ENCODE data around the gene TRIM59.

The TRIM59 gene

DNA sequence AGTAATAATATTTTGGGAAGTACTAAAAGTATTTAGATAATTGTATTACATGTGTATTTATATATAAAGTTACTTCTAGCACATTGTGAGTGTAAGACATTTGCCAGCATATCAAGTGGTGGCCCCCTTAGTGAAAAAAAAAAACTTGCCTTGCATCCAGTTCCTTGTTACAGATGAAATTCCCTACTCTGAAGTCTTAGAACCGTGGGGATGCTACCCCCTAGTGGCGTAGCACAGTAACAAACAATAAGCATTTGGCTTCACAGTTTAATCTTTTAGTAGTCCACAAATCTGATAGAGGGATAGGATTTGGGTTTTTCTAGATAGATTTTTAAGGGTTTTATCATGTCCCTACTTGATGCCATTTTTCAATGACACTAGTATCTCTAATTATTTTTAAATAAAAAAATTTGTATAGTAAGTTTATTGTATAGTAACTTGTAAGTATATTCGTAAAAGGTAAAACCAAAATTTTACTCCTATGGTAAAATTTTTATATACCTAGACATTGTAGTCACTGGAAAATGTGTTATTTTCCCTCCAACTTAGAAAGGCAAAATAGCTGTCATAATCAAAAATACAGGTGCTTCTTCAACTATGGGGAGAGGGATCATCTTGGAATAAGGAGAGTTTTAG, 35.9 kb downstream of the TRIM59 start:
- in situ Hi-C loops (cut with MboI; ENCODE audit: low sequenced_read_pairs, unreplicated experiment): no loop called here
- TF ChIP-seq, protein P1, sequence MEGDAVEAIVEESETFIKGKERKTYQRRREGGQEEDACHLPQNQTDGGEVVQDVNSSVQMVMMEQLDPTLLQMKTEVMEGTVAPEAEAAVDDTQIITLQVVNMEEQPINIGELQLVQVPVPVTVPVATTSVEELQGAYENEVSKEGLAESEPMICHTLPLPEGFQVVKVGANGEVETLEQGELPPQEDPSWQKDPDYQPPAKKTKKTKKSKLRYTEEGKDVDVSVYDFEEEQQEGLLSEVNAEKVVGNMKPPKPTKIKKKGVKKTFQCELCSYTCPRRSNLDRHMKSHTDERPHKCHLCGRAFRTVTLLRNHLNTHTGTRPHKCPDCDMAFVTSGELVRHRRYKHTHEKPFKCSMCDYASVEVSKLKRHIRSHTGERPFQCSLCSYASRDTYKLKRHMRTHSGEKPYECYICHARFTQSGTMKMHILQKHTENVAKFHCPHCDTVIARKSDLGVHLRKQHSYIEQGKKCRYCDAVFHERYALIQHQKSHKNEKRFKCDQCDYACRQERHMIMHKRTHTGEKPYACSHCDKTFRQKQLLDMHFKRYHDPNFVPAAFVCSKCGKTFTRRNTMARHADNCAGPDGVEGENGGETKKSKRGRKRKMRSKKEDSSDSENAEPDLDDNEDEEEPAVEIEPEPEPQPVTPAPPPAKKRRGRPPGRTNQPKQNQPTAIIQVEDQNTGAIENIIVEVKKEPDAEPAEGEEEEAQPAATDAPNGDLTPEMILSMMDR (IDR thresholded peaks at IDR 0.05; ENCODE audit: borderline replicate concordance, control extremely low read depth, extremely low read depth, insufficient read depth, missing control alignments): peak; percentile 81
- peak; percentile 55 for DNase-seq (ENCODE audit: low spot score)

DNA sequence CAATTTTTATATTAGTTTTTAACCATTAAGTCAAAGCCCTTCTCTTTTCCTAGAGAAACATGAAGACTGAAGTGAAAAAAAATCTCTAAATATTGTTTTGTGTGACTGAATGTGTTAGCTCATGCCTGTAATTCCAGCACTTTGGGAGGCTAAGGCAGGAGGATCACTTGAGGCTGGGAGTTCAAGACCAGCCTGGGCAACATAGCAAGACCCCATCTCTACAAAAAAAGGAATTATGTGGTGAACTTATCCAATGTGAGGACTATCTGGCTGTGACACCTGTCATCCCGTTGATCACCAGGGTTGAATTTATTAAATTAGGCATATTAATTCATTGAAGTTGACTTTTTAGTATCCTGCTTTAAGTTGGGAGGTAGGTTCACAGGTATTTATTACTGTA, 37.1 kb downstream of the TRIM59 start:
- DNase-seq (ENCODE audit: low spot score): no peak
- TF ChIP-seq, protein P1 (IDR thresholded peaks at IDR 0.05; ENCODE audit: borderline replicate concordance, control extremely low read depth, extremely low read depth, insufficient read depth, missing control alignments): no peak
- in situ Hi-C loops (cut with MboI; ENCODE audit: low sequenced_read_pairs, unreplicated experiment): no loop called here

DNA sequence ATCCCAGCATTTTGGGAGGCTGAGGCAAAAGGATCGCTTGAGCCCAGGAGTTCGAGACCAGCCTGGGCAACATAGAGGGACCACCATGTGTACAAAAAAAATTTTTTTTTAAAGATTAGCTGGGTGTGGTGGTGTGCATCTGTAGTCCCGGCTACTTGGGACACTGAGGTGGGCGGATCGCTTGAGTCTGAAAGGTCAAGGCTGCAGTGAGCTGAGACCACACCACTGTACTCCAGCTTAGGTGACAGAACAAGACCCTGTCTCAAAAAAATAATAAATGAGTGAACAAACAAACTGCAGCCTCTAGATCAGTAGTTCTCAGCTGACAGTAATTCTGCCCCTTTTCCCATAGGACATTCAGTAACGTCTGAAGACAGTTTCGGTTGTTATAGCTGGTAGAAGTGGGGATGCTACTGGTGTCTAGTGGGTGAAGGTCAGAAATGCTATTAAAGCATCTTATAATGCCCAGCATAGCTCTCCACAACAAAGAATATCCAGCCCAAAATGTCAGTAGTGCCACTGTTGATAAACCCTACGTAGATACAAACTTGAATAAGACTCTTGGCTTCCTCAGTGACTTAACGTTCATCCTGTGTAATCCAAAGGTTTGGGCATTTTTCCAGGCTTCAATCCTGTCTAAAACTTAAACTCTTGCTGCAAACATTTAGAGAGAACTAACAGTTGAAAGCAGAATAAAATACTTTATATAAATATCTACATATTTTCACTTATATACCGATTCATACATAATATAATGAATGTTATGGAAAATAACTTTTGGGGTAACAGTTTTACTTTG, 39.6 kb downstream of the TRIM59 start:
- TF ChIP-seq, protein P1 (IDR thresholded peaks at IDR 0.05; ENCODE audit: borderline replicate concordance, control extremely low read depth, extremely low read depth, insufficient read depth, missing control alignments): no peak
- DNase-seq (ENCODE audit: low spot score): no peak
- in situ Hi-C loops (cut with MboI; ENCODE audit: low sequenced_read_pairs, unreplicated experiment): no loop called here

DNA sequence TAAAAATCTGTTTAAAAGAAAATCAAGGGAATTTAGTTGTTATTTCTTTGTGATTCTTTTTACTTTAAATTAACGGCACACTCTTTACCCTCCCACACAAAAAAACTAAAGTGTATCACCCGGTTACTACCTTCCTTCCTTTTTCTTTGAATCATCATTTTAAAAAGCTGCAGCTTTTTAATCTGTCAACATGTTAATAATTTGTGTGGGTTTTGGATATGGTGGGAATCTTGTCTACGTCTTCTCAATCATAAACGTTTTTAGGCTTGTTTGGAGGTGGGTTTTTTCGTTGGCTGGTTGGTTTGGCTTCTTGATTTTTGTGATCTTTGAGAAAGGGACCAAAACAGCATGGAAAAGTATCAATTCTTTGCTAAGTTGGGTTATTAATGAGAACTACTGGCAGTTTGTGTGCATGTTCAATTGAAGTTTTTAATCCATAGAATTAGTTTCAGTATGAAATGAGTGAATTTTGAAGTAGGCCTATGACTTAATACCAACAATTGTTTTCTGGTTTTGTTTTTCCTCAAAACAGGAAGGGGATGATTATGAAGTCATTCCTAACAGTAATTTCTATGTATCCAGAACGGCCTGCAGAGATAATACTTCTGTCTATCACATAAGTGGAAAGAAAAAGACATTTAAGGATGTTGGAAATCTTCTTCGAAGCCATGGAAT, 45.7 kb downstream of the TRIM59 start:
- TF ChIP-seq, protein P1 (IDR thresholded peaks at IDR 0.05; ENCODE audit: borderline replicate concordance, control extremely low read depth, extremely low read depth, insufficient read depth, missing control alignments): no peak
- no peak for DNase-seq (ENCODE audit: low spot score)
- in situ Hi-C loops (cut with MboI; ENCODE audit: low sequenced_read_pairs, unreplicated experiment): no loop called here

DNA sequence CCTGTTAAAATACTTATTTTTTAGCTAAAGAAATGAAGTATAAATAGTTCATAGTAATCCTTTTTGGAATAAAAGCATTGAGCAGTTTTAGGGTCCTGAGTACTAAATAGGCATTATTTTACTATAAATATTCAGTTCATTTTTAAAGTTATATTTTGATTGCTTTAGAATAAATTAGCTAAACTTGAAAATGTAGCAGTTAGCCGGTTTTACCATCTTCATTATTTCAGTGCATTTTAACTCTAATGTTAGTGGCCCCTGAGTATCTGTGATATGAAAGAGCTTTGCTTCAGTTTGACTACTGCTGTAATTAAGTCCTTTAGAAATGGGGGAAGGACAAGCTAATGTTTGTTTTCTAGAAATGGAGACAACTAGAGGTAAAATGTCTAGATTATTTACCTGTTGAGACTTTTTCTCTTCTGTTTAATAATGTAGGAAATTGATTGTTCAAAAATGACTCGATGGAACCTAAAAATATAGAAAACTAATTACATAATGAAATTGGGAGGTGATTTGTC, 46.5 kb downstream of the TRIM59 start:
- TF ChIP-seq, protein P1 (IDR thresholded peaks at IDR 0.05; ENCODE audit: borderline replicate concordance, control extremely low read depth, extremely low read depth, insufficient read depth, missing control alignments): no peak
- DNase-seq (ENCODE audit: low spot score): no peak
- in situ Hi-C loops (cut with MboI; ENCODE audit: low sequenced_read_pairs, unreplicated experiment): no loop called here

DNA sequence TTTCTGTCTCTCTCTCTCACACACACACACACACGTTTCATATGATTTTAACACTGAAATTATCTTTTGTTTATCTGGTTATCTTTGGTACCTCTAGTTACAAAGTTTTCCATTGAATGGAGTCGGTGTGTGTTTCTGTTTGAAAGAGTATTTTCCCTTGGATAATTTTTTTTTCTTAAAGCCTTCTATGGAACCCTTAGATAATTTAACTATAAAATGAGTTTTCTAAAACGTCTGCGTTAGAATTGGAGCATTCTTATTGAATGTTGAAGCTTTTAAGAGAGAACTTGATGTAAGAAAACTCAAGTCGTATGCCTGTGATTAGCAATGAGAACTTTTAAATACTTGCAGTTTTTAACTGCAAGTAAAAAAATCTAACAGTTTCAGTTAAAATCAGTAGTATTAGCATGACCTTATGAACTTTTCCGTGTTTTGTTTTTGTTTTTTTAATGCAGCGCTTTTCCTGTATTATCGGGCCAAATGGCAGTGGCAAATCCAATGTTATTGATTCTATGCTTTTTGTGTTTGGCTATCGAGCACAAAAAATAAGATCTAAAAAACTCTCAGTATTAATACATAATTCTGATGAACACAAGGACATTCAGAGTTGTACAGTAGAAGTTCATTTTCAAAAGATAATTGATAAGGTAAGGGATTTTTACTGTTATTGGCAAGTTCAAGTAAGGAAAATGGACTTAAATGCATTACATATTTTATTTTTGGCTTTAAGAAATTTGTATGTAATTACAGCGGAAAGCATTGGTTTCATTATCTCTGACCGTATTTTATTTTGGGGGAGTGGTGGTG, 47.2 kb downstream of the TRIM59 start:
- TF ChIP-seq, protein P1 (IDR thresholded peaks at IDR 0.05; ENCODE audit: borderline replicate concordance, control extremely low read depth, extremely low read depth, insufficient read depth, missing control alignments): no peak
- DNase-seq (ENCODE audit: low spot score): no peak
- in situ Hi-C loops (cut with MboI; ENCODE audit: low sequenced_read_pairs, unreplicated experiment): no loop called here
